GM19099 (cell line): ENCODE results near the gene KLK10.

ENCODE experiments used
- POLR2A ChIP-seq: IDR thresholded peaks from 3 replicates; pipeline ENCODE4 v1.6.1; 2011; ENCODE audit warnings: low read depth; ENCODE audit not compliant: insufficient read length; ENCODE audit errors: extremely low read depth

The KLK10 gene

GRCh38 chr19:50967929-50968715, 51.4 kb downstream of the KLK10 start:
- TF ChIP-seq POLR2A = no peak

GRCh38 chr19:50964266-50964665, 55.2 kb downstream of the KLK10 start:
- TF ChIP-seq POLR2A = no peak

- no peak for TF ChIP-seq POLR2A
Measured at GRCh38 chr19:50963381-50963780, 56.1 kb downstream of the KLK10 start.
